ENCODE data around the gene CHI3L2. TPM values are rescaled to one million over a fixed set of nuclear protein-coding genes. Genes with fewer than 3 reads are reported as not detected.
A peak's percentile ranks its signal among the peaks of the same experiment; 100 is the strongest.

CHI3L2 gene
- total and polyA plus RNA-seq, 8 donors = 1.4 to 28.1 (median 2.8) TPM; not detected in 3

DNA sequence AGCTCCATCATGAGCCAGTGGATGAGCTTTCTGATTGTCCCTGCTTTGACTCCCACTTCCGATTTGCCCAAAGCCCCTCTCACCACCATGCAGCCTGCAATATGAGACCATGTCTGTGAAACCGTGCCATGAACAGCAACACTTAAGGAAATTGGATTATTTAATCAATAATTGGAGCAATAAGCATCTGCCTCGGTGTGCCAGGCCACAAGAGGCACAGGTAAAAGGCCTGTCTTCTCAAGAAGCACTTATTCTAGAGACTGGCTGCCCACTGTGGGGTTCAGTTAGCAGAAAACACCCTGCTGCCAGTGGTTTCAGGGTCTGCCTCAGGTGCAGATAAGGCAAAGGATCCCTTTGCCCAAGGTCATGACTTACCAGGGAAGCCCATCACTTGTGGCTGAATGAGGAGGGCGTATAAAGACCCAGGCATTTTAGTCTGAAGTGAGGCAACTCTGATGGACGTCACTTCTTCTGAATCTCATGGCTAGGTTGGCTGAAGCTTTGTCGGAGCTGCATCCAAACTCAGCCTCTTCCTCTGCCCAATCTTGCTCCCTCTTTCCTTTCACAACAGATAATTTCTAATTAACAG lies 7.1 kb upstream of the CHI3L2 start:
- TF ChIP-seq EP300 (IDR thresholded peaks at IDR 0.05) (no peak), POLR2AphosphoS5 (IDR thresholded peaks at IDR 0.05) (no peak), CTCF (IDR thresholded peaks at IDR 0.05) (no peak), POLR2A (IDR thresholded peaks at IDR 0.05) (no peak)
- DNase-seq = no peak
- WGBS, 5 donors = 89 to 93% (median 91%) methylated on average over 6 of the region's 6 CpGs
- intact Hi-C loops (cut with DNase I; ENCODE audit: low total_unique reads) = loop anchor here (5.0 to 10.0 kb wide), 2 partner anchors 114 to 177 kb away; no protein-coding TSS in a partner anchor
- Histone ChIP-seq H3K36me3 (no peaks in the 10 kb centered on the region), H3K9me3 (no peaks in the 10 kb centered on the region), H3K27ac (no peak overlapping the region), H3K4me3 (no peak overlapping the region), H3K27me3 (no peaks in the 10 kb centered on the region), H3K4me1 (peaks cover 11 to 61% (median 17%) of the 10 kb centered on the region in 4 donors)

- Histone ChIP-seq H3K9me3 (no peaks in the 10 kb centered on the region), H3K36me3 (no peaks in the 10 kb centered on the region), H3K27ac (peak overlapping the region in 1 of 5 donors; percentile 31), H3K4me3 (no peak overlapping the region), H3K27me3 (no peaks in the 10 kb centered on the region), H3K4me1 (peaks cover 11 to 61% (median 17%) of the 10 kb centered on the region in 4 donors)
- intact Hi-C loops (cut with DNase I; ENCODE audit: low total_unique reads) = loop anchor here (5.0 to 10.0 kb wide), 2 partner anchors 114 to 176 kb away; no protein-coding TSS in a partner anchor
- no peak for DNase-seq
- TF ChIP-seq POLR2A (IDR thresholded peaks at IDR 0.05) (no peak), EP300 (IDR thresholded peaks at IDR 0.05) (no peak), POLR2AphosphoS5 (IDR thresholded peaks at IDR 0.05) (no peak), CTCF (IDR thresholded peaks at IDR 0.05) (no peak)
- WGBS, 5 donors = 38 to 48% (median 43%) methylated on average over 2 of the region's 2 CpGs
These were observed 6.3 kb upstream of the CHI3L2 start for GRCh38 chr1:111221276-111221632.

- Histone ChIP-seq H3K9me3 (no peaks in the 10 kb centered on the region), H3K27ac (peak overlapping the region in 3 of 5 donors; percentile 31 to 44 (median 38)), H3K4me3 (no peak overlapping the region), H3K36me3 (no peaks in the 10 kb centered on the region), H3K27me3 (no peaks in the 10 kb centered on the region), H3K4me1 (peaks cover 11 to 59% (median 17%) of the 10 kb centered on the region in 4 donors)
- WGBS, 5 donors = 42 to 51% (median 45%) methylated on average over 5 of the region's 5 CpGs
- intact Hi-C loops (cut with DNase I; ENCODE audit: low total_unique reads) = loop anchor here (5.0 to 10.0 kb wide), 2 partner anchors 113 to 176 kb away; no protein-coding TSS in a partner anchor
- TF ChIP-seq EP300 (IDR thresholded peaks at IDR 0.05) = no peak
- TF ChIP-seq POLR2A (IDR thresholded peaks at IDR 0.05) = no peak
- TF ChIP-seq CTCF (IDR thresholded peaks at IDR 0.05) = no peak
- TF ChIP-seq POLR2AphosphoS5 (IDR thresholded peaks at IDR 0.05) = no peak
- peak in 1 of 2 donors; percentile 53 for DNase-seq
These were observed 5.8 kb upstream of the CHI3L2 start for GRCh38 chr1:111221633-111222291.

- no peaks in the 10 kb centered on the region for H3K27me3 ChIP-seq
- H3K27ac ChIP-seq = peak overlapping the region in 3 of 5 donors; percentile 29 to 44 (median 38)
- H3K4me3 ChIP-seq = no peak overlapping the region
- TF ChIP-seq EP300 (IDR thresholded peaks at IDR 0.05) (no peak), CTCF (IDR thresholded peaks at IDR 0.05) (peak in 5 of 7 experiments; percentile 84 to 94 (median 89)), POLR2A (IDR thresholded peaks at IDR 0.05) (no peak), POLR2AphosphoS5 (IDR thresholded peaks at IDR 0.05) (peak in 1 of 3 donors; percentile 24)
- 21 to 30% (median 24%) methylated on average over 10 of the region's 10 CpGs for WGBS, 5 donors
- H3K9me3 ChIP-seq = no peaks in the 10 kb centered on the region
- intact Hi-C loops (cut with DNase I; ENCODE audit: low total_unique reads) = loop anchor here (5.0 to 10.0 kb wide), 2 partner anchors 112 to 175 kb away; no protein-coding TSS in a partner anchor
- H3K36me3 ChIP-seq = no peaks in the 10 kb centered on the region
- H3K4me1 ChIP-seq = peaks cover 16 to 59% (median 22%) of the 10 kb centered on the region in 4 donors
- DNase-seq = peak; percentile 84 to 86
These were observed 5.0 kb upstream of the CHI3L2 start for GRCh38 chr1:111222308-111223125.

All from stomach (tissue), 9 donors.